Breast epithelium (tissue), 4 donors: ENCODE measurements around the gene AMOT. TPM values are rescaled to one million over a fixed set of nuclear protein-coding genes. Genes with fewer than 3 reads are reported as not detected.
"Not testable (repeated sequence)": the region's sequence is repeated elsewhere in the genome, so short reads cannot be mapped to it uniquely, and the experiment has no call there.

ENCODE experiments used
- DNase-seq, 2 donors: peaks; one replicate each; pipeline ENCODE4 v3.0.0-alpha.2; 2019; ENCODE audit warnings: low spot score in 2 of 2
- H3K27ac ChIP-seq, 2 donors: fragments of 200-600 bp; sonication (generic) in 1 of 2; one replicate each; pipeline ENCODE4 v1.5.1; 2016 to 2019; ENCODE audit warnings: mild to moderate bottlenecking in 1 of 2
- H3K27me3 ChIP-seq, 2 donors: fragments of 200-600 bp; sonication (generic) in 1 of 2; one replicate each; pipeline versions ENCODE4 v1.5.1 to v1.6.0; 2017 to 2019; ENCODE audit warnings: control low read depth in 1 of 2, mild to moderate bottlenecking in 1 of 2
- H3K36me3 ChIP-seq: fragments of 200-600 bp; one replicate; pipeline ENCODE4 v1.5.1; 2019
- H3K4me1 ChIP-seq, 2 donors: fragments of 200-600 bp; sonication (generic); one replicate each; pipeline ENCODE4 v1.5.1; 2016 to 2019; ENCODE audit warnings: control low read depth in 1 of 2
- H3K4me3 ChIP-seq, 3 donors: fragments of 200-600 bp; sonication (generic); 1 replicate in 2 of 3; 2 replicates in 1 of 3; pipeline ENCODE4 v1.5.1; 2016 to 2019; ENCODE audit warnings: mild to moderate bottlenecking in 3 of 3, moderate library complexity in 2 of 3
- H3K9me3 ChIP-seq, 2 donors: fragments of 200-600 bp; sonication (generic) in 1 of 2; one replicate each; pipeline ENCODE4 v1.5.1; 2016 to 2019; ENCODE audit warnings: control low read depth in 1 of 2
- CTCF ChIP-seq, 3 donors: fragments of 450-650 bp; IDR thresholded peaks; one replicate each; pipeline ENCODE4 v1.5.1; 2016 to 2017; ENCODE audit warnings: antibody characterized with exemption in 3 of 3, mild to moderate bottlenecking in 3 of 3, moderate library complexity in 3 of 3
- POLR2A ChIP-seq: fragments of 450-650 bp; IDR thresholded peaks from one replicate; pipeline ENCODE4 v1.6.1; 2016; ENCODE audit warnings: antibody characterized with exemption, mild to moderate bottlenecking, moderate library complexity
- POLR2AphosphoS5 ChIP-seq, 3 donors: sonication (generic); formaldehyde crosslinking; IDR thresholded peaks; one replicate each; pipeline ENCODE4 v1.6.1; 2017; ENCODE audit warnings: antibody characterized with exemption in 3 of 3
- intact Hi-C: fragments of 100-400 bp; cut with DNase I; formaldehyde crosslinking; loops from one replicate; pipeline ENCODE4 v1.15.1; 2023; ENCODE audit warnings: low total_unique reads
- total RNA-seq, 3 donors: library from RNA; depleted of rRNA; stranded (reverse); fragments of >200 nt; gene quantifications; one replicate each; pipeline ENCODE4 v1.1.0, GENCODE V29; 2016

The AMOT gene
- total RNA-seq, 3 donors from 2014 or later = 14.1 to 39.2 (median 23.0) TPM

- Histone ChIP-seq H3K4me3 (no peak overlapping the region), H3K36me3 (no peaks in the 10 kb centered on the region), H3K9me3 (no peaks in the 10 kb centered on the region), H3K27ac (no peak overlapping the region), H3K4me1 (no peaks in the 10 kb centered on the region), H3K27me3 (peaks cover 0 to 30% of the 10 kb centered on the region in 2 donors)
- no peak for DNase-seq
- intact Hi-C loops = no loop called here
- TF ChIP-seq CTCF (IDR thresholded peaks at IDR 0.05) (no peak), POLR2AphosphoS5 (IDR thresholded peaks at IDR 0.05) (no peak), POLR2A (no peak)
Measured at GRCh38 chrX:112863850-112864249, 23.2 kb upstream of the AMOT start.

GRCh38 chrX:112857478-112857878 is 16.8 kb upstream of the AMOT start:
- TF ChIP-seq POLR2AphosphoS5 (IDR thresholded peaks at IDR 0.05) (no peak), CTCF (IDR thresholded peaks at IDR 0.05) (no peak), POLR2A (no peak)
- no peak for DNase-seq
- H3K27me3 ChIP-seq = peaks cover 0 to 29% of the 10 kb centered on the region in 2 donors
- no peaks in the 10 kb centered on the region for H3K4me1 ChIP-seq
- intact Hi-C loops = no loop called here
- H3K27ac ChIP-seq = no peak overlapping the region
- no peaks in the 10 kb centered on the region for H3K36me3 ChIP-seq
- H3K9me3 ChIP-seq = no peaks in the 10 kb centered on the region
- no peak overlapping the region for H3K4me3 ChIP-seq

- DNase-seq, H3K27ac ChIP-seq, H3K36me3 ChIP-seq, H3K4me1 ChIP-seq, H3K9me3 ChIP-seq, intact Hi-C loops, H3K4me3 ChIP-seq: not testable (repeated sequence)
- H3K27me3 ChIP-seq = peaks cover 0 to 41% of the 10 kb centered on the region in 2 donors
Measured at GRCh38 chrX:112854901-112855300, 14.3 kb upstream of the AMOT start.

GRCh38 chrX:112852851-112853250 is 12.2 kb upstream of the AMOT start:
- intact Hi-C loops = no loop called here
- no peak overlapping the region for H3K27ac ChIP-seq
- H3K9me3 ChIP-seq = no peaks in the 10 kb centered on the region
- no peaks in the 10 kb centered on the region for H3K36me3 ChIP-seq
- no peaks in the 10 kb centered on the region for H3K4me1 ChIP-seq
- TF ChIP-seq CTCF (IDR thresholded peaks at IDR 0.05) (no peak), POLR2A (no peak), POLR2AphosphoS5 (IDR thresholded peaks at IDR 0.05) (no peak)
- peaks cover 0 to 49% of the 10 kb centered on the region in 2 donors for H3K27me3 ChIP-seq
- no peak for DNase-seq
- H3K4me3 ChIP-seq = no peak overlapping the region

GRCh38 chrX:112851806-112852205 is 11.2 kb upstream of the AMOT start:
- H3K27ac ChIP-seq = no peak overlapping the region
- no peak for TF ChIP-seq POLR2A
- TF ChIP-seq POLR2AphosphoS5 (IDR thresholded peaks at IDR 0.05) = no peak
- no peak for TF ChIP-seq CTCF (IDR thresholded peaks at IDR 0.05)
- H3K4me3 ChIP-seq = no peak overlapping the region
- intact Hi-C loops = no loop called here
- peaks cover 0 to 49% of the 10 kb centered on the region in 2 donors for H3K27me3 ChIP-seq
- no peaks in the 10 kb centered on the region for H3K36me3 ChIP-seq
- no peaks in the 10 kb centered on the region for H3K4me1 ChIP-seq
- DNase-seq = no peak
- no peaks in the 10 kb centered on the region for H3K9me3 ChIP-seq
